ENCODE results near the gene PRAMEF11. TPM values are rescaled to one million over a fixed set of nuclear protein-coding genes. Genes with fewer than 3 reads are reported as not detected.
"Not testable (repeated sequence)": the region's sequence is repeated elsewhere in the genome, so short reads cannot be mapped to it uniquely, and the experiment has no call there.

Gene PRAMEF11
- total RNA-seq, result not detected in 2 replicates
- long read RNA-seq, result 0 reads

- not testable (repeated sequence) for DNase-seq (ENCODE audit: extremely low spot score, unreplicated experiment)
Measured at GRCh38 chr1:12831310-12831709, at the start of gene PRAMEF11. PRAMEF11 (minus strand) TSS chr1:12831410; CDS start chr1:12828789, 2,621 bp downstream.

GRCh38 chr1:12878453-12878852 is 47.2 kb upstream of the PRAMEF11 start:
- not testable (repeated sequence) for H3K27ac Mint-ChIP-seq (ENCODE audit: unreplicated experiment); H3K4me3 Mint-ChIP-seq (ENCODE audit: unreplicated experiment); H3K36me3 Mint-ChIP-seq (ENCODE audit: unreplicated experiment); H3K9me3 Mint-ChIP-seq (ENCODE audit: unreplicated experiment); DNase-seq (ENCODE audit: extremely low spot score, unreplicated experiment); H3K27me3 Mint-ChIP-seq (ENCODE audit: unreplicated experiment); H3K4me1 Mint-ChIP-seq (ENCODE audit: unreplicated experiment)

More at GRCh38 chr1:12831310-12831709, at the start of gene PRAMEF11:
- H3K27me3 Mint-ChIP-seq (ENCODE audit: unreplicated experiment); H3K36me3 Mint-ChIP-seq (ENCODE audit: unreplicated experiment); H3K9me3 Mint-ChIP-seq (ENCODE audit: unreplicated experiment); H3K4me3 Mint-ChIP-seq (ENCODE audit: unreplicated experiment); H3K4me1 Mint-ChIP-seq (ENCODE audit: unreplicated experiment); H3K27ac Mint-ChIP-seq (ENCODE audit: unreplicated experiment): not testable (repeated sequence)

DNA sequence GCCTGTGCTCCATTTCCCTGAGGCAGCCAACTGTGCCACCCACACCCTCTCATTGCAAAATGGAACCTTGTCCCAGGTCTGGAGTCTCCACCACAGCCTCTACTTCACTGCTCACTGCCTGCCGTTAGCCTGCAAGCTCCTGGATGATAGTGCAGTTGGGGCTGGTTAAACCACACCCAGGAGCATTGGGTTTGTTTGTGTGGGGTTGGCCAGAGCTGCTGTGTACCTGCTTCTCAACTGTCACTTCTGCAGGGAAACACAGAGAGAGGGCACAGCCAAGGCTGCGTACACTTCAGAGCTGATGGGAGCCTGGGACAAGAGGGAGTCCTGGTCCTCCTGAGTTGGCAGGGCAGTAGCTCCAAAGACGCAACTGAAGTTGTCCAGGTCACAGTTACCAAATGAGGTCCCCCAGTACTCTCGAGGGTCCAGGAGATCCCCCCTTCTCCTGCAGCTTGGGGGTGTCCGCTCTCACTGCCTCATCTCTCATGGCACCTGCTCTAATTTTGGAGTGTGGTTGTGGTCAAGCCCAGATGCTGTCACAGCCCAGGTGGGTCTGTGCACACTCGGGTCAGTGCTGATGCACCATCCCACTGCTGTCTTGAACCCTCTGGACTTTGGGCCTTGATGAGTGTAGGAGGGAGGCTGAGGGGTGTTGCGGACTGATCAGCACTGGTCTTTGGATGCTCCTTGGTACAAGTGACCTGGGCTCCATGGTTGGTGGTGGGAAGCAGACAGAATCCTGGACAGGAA is 32.1 kb upstream of the PRAMEF11 start:
- not testable (repeated sequence) for H3K4me3 Mint-ChIP-seq (ENCODE audit: unreplicated experiment); H3K9me3 Mint-ChIP-seq (ENCODE audit: unreplicated experiment); H3K27me3 Mint-ChIP-seq (ENCODE audit: unreplicated experiment)

GRCh38 chr1:12856786-12857185 is 25.6 kb upstream of the PRAMEF11 start, which contains the start of gene PRAMEF2:
PRAMEF2 (plus strand) TSS chr1:12857086; CDS start chr1:12859010, 1,924 bp downstream.
- not testable (repeated sequence) for H3K27me3 Mint-ChIP-seq (ENCODE audit: unreplicated experiment); H3K4me1 Mint-ChIP-seq (ENCODE audit: unreplicated experiment); H3K4me3 Mint-ChIP-seq (ENCODE audit: unreplicated experiment); H3K36me3 Mint-ChIP-seq (ENCODE audit: unreplicated experiment); DNase-seq (ENCODE audit: extremely low spot score, unreplicated experiment); H3K9me3 Mint-ChIP-seq (ENCODE audit: unreplicated experiment); H3K27ac Mint-ChIP-seq (ENCODE audit: unreplicated experiment)

More for the DNA sequence above, 32.1 kb upstream of the PRAMEF11 start:
- not testable (repeated sequence) for H3K36me3 Mint-ChIP-seq (ENCODE audit: unreplicated experiment); DNase-seq (ENCODE audit: extremely low spot score, unreplicated experiment); H3K4me1 Mint-ChIP-seq (ENCODE audit: unreplicated experiment); H3K27ac Mint-ChIP-seq (ENCODE audit: unreplicated experiment)

- H3K27ac Mint-ChIP-seq (ENCODE audit: unreplicated experiment), result no peak overlapping the region
- H3K4me1 Mint-ChIP-seq (ENCODE audit: unreplicated experiment), result no peaks in the 10 kb centered on the region
- H3K4me3 Mint-ChIP-seq (ENCODE audit: unreplicated experiment), result no peak overlapping the region
- no peaks in the 10 kb centered on the region for H3K27me3 Mint-ChIP-seq (ENCODE audit: unreplicated experiment)
- H3K9me3 Mint-ChIP-seq (ENCODE audit: unreplicated experiment), result peaks cover 3% of the 10 kb centered on the region
- no peak for TF ChIP-seq CTCF (IDR thresholded peaks at IDR 0.05)
- H3K36me3 Mint-ChIP-seq (ENCODE audit: unreplicated experiment), result no peaks in the 10 kb centered on the region
- DNase-seq (ENCODE audit: extremely low spot score, unreplicated experiment), result no peak
Measured at GRCh38 chr1:12851779-12852178, 20.6 kb upstream of the PRAMEF11 start.

- not testable (repeated sequence) for H3K4me3 Mint-ChIP-seq (ENCODE audit: unreplicated experiment); H3K36me3 Mint-ChIP-seq (ENCODE audit: unreplicated experiment); H3K27ac Mint-ChIP-seq (ENCODE audit: unreplicated experiment); DNase-seq (ENCODE audit: extremely low spot score, unreplicated experiment); H3K4me1 Mint-ChIP-seq (ENCODE audit: unreplicated experiment); H3K27me3 Mint-ChIP-seq (ENCODE audit: unreplicated experiment); H3K9me3 Mint-ChIP-seq (ENCODE audit: unreplicated experiment)
Measured at GRCh38 chr1:12848620-12849019, 17.4 kb upstream of the PRAMEF11 start, which contains the start of gene HNRNPCL1. HNRNPCL1 (minus strand) TSS chr1:12848720; CDS start chr1:12848289, 431 bp downstream.

- DNase-seq (ENCODE audit: extremely low spot score, unreplicated experiment); H3K27ac Mint-ChIP-seq (ENCODE audit: unreplicated experiment); H3K9me3 Mint-ChIP-seq (ENCODE audit: unreplicated experiment); H3K27me3 Mint-ChIP-seq (ENCODE audit: unreplicated experiment); H3K4me1 Mint-ChIP-seq (ENCODE audit: unreplicated experiment); H3K4me3 Mint-ChIP-seq (ENCODE audit: unreplicated experiment); H3K36me3 Mint-ChIP-seq (ENCODE audit: unreplicated experiment): not testable (repeated sequence)
Measured at GRCh38 chr1:12833251-12833650, 2.0 kb upstream of the PRAMEF11 start.

DNA sequence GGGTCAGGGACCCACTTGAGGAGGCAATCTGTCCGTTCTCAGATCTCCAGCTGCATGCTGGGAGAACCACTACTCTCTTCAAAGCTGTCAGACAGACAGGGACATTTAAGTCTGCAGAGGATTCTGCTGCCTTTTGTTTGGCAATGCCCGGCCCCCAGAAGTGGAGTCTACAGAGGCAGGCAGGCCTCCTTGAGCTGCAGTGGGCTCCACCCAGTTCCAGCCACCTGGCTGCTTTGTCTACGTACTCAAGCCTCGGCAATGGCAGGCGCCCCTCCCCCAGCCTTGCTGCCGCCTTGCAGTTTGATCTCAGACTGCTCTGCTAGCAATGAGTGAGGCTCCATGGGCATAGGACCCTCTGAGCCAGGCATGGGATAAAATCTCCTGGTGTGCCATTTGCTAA is 12.1 kb downstream of the PRAMEF11 start:
- not testable (repeated sequence) for H3K36me3 Mint-ChIP-seq (ENCODE audit: unreplicated experiment)

More for the DNA sequence above, 12.1 kb downstream of the PRAMEF11 start:
- not testable (repeated sequence) for H3K9me3 Mint-ChIP-seq (ENCODE audit: unreplicated experiment); H3K4me3 Mint-ChIP-seq (ENCODE audit: unreplicated experiment); H3K4me1 Mint-ChIP-seq (ENCODE audit: unreplicated experiment); H3K27me3 Mint-ChIP-seq (ENCODE audit: unreplicated experiment); H3K27ac Mint-ChIP-seq (ENCODE audit: unreplicated experiment); DNase-seq (ENCODE audit: extremely low spot score, unreplicated experiment)
